NK-92 treated with Interleukin-12 subunit alpha and Interleukin-12 subunit beta, amount 100 ng/mL, for 24 hours (cell line): ENCODE data around the gene CLPTM1L.
"Not testable (repeated sequence)": the region's sequence is repeated elsewhere in the genome, so short reads cannot be mapped to it uniquely, and the experiment has no call there.

ENCODE experiments used
- DNase-seq: peaks from one replicate; lab custom pipeline; 2025; lab: John Stamatoyannopoulos, UW

CLPTM1L gene

DNA sequence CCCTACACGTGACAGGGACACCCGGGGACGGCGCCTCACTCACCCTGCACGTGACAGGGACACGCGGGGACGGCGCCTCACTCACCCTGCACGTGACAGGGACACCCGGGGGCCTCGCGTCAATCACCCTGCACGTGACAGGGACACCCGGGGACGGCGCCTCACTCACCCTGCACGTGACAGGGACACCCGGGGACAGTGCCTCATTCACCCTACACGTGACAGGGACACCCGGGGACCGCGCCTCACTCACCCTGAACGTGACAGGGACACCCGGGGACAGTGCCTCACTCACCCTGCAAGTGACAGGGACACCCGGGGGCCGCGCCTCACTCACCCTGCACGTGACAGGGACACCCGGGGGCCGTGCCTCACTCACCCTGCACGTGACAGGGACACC lies 55.3 kb downstream of the CLPTM1L start:
- DNase-seq = not testable (repeated sequence)

GRCh38 chr5:1288439-1289335 lies 56.2 kb downstream of the CLPTM1L start:
- DNase-seq = no peak

DNA sequence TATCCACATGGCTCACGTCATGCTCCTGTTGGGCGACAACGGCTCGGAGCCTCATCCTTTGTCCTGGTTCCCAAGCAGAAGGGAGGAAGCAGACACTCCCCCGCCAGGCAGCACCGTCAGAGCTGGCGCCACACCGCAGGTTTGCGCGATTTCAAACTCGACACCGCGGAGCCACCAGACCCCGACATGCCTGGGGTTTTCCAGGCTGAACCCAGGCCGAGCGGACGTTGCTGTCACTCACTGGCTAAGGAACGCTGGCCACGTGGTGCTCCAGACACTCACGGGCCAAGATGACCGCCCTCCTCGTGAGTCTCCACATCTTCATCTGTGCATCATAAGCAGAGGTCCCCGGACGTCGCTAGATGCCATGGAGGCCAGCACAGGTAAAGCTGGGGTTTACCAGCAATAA lies 59.0 kb downstream of the CLPTM1L start:
- DNase-seq = no peak

DNA sequence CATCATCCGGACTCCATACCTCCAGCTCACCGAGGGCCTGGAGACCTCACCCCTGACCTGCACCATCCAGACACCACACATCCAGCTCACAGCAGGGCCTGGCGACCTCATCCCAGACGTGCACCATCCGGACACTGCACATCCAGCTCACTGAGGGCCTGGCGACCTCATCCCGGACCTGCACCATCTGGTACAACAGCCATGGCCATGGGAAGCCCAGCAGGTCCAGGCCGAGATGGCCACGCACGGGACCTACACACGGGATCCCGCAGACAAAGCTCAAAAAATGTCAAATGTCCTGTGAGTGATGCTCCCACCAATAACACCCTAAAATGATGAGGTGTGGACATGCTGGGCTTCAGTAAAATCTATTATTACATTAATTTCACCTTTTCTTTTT lies 59.8 kb downstream of the CLPTM1L start:
- DNase-seq = no peak

- DNase-seq = not testable (repeated sequence)
Observed at GRCh38 chr5:1284336-1284970, 60.4 kb downstream of the CLPTM1L start.

DNA sequence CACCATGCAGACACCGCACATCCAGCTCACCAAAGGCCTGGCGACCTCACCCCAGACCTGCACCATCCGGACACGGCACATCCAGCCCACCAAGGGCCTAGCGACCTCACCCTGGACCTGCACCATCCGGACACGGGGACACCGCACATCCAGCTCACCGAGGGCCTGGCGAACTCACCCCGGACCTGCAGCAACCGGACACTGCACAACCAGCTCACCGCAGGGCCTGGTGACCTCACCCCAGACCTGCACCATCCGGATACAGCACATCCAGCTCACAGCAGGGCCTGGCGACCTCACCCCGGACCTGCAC lies 61.2 kb downstream of the CLPTM1L start:
- not testable (repeated sequence) for DNase-seq

DNA sequence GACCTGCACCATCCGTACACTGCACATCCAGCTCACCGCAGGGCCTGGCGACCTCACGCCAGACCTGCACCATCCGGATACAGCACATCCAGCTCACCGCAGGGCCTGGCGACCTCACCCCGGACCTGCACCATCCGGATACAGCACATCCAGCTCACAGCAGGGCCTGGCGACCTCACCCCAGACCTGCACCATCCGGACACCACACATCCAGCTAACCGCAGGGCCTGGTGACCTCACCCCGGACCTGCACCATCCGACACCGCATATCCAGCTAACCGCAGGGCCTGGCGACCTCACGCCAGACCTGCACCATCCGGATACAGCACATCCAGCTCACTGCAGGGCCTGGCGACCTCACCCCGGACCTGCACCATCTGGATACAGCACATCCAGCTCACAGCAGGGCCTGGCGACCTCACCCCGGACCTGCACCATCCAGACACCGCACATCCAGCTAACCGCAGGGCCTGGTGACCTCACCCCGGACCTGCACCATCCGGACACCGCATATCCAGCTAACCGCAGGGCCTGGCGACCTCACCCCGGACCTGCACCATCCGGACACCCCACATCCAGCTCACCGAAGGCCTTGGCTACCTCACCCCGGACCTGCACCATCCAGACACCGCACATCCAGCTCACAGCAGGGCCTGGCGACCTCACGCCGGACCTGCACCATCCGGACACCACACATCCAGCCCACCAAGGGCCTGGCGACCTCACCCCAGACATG lies 61.7 kb downstream of the CLPTM1L start:
- DNase-seq = not testable (repeated sequence)

- no peak for DNase-seq
Observed at GRCh38 chr5:1282131-1282992, 62.5 kb downstream of the CLPTM1L start.

DNA sequence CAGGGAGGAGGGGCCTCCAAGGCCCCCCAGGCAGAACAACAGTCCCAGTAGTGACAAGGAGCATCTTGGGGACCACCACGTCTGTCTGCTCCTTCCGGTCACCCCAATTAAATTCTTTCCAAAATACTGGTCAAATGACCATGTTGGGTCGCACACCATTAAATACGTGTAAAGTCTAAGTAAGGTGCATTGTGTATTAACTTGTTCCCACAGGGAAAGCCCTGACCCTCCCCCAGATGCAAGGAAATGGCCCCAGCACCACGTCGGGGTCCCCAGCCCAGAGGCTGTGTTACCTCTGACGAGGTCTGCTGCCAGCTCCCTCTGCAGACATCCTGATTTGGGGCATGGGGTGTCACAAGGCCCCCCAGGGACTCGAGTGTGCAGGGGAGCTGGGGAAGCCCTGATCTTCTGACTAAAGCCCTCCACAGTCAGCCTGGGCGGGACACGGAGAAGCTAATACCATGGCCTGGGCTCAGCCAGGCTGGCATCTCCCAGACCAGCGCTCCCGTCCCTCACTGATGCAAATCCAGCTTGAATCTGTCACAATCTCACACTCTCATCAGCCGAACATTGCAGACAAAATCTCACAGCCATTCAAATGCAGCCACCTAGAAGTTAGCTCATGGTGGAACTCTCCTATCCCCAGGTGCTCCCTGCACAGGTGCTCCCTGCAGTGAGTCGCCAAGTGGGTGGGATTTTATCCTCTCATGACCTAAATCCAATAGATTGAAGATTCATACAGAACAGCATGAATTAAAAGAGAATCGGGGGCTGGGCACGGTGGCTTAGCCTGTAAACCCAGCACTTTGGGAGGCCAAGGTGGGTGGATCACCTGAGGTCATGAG lies 63.6 kb downstream of the CLPTM1L start:
- no peak for DNase-seq

DNA sequence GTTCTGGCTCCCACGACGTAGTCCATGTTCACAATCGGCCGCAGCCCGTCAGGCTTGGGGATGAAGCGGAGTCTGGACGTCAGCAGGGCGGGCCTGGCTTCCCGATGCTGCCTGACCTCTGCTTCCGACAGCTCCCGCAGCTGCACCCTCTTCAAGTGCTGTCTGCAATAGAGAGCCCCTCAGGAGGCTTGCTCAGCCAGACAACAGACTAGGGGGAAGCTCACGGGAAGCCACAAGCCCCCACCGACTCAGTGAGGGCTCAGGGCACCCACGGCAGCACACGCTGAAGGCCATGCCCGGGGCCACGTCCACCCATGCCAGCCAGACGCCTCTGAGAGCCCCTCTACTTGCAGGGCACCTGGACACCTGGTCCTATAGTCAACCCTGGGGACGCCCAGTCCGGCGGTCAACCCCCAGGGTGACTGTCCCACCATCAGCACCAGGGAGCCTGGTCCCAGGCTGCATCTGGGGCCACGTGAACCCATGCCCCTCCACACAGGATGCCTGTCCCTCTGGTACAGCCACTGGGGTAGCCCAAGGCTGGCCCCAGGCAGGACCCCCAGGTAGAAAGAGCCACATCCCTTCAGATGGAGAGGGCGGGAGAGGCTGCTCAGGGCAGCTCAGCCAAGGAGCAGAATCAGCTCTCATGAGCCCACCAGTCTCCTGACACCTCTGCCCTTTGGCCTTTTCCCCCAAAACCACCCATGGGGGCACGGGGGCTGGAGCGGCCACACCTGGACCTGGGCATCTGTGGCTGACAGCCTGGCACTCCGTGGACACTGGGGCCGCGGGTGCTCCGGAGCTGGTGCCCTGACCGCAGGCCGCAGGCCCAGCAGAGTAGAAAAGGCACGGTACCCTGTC lies 64.5 kb downstream of the CLPTM1L start:
- DNase-seq = no peak

DNA sequence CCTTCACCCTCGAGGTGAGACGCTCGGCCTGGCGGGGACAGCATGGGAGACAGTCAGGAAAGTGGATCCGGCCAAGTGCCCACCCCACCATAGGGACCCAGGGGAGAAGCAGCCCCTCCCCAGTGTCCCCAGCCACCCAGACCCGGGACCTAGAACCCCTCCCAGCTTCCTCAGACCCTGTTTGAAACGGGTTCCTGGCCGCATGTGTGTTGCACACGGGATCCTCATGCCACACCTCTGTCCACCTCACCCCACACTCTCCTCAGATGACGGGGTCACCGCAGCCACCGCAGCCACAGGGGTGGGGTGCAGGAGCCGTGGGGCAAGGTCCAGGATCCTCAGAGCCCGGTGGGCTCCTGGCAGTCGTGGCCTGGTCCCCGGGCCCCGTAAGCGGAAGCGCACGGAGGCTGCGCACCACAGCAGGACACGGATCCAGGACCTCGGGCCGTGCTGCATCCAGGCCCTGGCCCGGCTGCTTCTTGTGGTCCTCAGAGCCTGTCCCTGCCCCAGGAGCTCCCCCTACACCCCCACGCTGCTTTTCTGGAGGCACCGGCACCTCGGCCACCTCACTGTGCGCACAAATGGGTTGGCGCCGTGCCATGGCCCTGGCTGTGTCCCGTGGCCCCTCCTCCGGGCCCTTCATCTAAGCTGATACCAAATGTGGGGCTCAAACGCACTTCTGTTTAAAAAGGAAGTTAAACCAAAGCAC lies 65.3 kb downstream of the CLPTM1L start:
- no peak for DNase-seq

DNA sequence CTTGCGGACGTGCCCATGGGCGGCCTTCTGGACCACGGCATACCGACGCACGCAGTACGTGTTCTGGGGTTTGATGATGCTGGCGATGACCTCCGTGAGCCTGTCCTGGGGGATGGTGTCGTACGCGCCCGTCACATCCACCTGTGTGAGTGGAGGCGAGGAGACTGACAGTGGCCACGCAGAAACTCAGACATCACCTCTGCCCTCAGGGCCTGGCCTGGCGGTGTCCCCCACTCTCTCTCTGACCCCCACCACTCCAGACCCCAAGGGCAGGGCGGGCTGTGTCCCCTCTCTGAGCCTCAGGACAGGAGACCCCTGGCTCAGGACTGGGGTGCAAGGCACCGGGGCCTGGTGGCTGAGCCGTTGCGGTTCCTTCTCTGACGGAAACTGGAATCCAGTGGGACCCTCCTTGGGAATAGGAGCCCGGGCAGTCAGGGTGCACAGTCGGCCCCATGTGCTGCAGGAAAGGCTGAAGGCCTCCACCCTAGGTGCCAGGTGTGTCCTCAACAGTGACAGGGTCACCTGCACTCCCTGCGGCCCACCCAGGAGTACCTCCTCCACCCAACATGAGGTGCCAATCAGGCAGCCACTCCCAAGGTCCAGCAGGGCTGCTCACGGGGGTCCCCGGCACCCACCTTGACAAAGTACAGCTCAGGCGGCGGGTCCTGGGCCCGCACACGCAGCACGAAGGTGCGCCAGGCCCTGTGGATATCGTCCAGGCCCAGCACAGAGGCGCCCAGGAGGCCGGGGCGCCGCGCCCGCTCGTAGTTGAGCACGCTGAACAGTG lies 66.0 kb downstream of the CLPTM1L start:
- DNase-seq = no peak

DNA sequence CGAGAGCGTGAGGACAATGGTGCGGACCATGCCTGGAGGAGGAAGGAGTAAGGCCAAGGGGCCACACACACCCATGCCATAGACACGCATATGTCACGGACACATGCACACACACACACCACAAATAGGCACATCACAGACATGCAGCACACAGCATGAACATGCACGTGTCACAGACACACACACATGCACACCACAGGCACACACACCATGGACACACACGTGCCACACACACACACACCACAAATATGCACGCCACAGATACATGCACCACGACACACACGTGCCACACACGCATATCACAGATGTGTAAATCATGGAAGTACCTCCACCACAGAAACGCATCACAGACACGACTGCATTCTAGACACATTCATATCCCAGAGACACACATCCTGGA lies 66.7 kb downstream of the CLPTM1L start:
- DNase-seq = no peak

GRCh38 chr5:1277781-1278180 lies 67.1 kb downstream of the CLPTM1L start:
- DNase-seq = no peak

- no peak for DNase-seq
Observed at GRCh38 chr5:1277331-1277730, 67.6 kb downstream of the CLPTM1L start.

DNA sequence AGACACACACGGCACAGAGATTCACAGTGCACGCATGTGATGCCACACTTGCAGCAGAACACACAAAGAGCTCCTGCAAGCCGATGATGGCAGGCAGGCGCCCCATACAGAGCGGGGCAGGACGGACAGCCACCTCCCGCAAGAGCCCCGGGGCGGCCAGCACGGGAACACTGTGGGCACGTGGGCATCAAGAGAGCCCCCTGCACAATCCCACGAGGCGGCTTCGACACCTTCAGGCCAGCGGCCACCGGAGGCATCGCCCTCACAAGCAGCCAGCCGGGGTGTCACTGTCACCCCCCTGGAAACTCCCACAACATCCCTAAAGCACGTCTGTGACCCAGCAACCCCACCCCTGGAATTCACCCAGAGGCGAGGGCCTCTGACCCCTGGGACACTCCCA lies 68.0 kb downstream of the CLPTM1L start:
- DNase-seq = no peak

GRCh38 chr5:1275397-1276391 lies 69.2 kb downstream of the CLPTM1L start:
- not testable (repeated sequence) for DNase-seq
